Activated CD8-positive, alpha-beta memory T cell treated with anti-CD3 and anti-CD28 coated beads for 24 hours (primary cell): ENCODE results near the gene MGST2.

ENCODE experiments used
- DNase-seq: peaks from one replicate; pipeline ENCODE4 v3.0.0-alpha.2; 2020

The MGST2 gene

GRCh38 chr4:139712882-139713281 lies 47.3 kb downstream of the MGST2 start:
- no peak for DNase-seq

- DNase-seq: no peak
Measured at GRCh38 chr4:139715746-139716391, 50.2 kb downstream of the MGST2 start.

- no peak for DNase-seq
Measured at GRCh38 chr4:139718358-139718757, 52.7 kb downstream of the MGST2 start.

- no peak for DNase-seq
Measured at GRCh38 chr4:139718833-139719232, 53.2 kb downstream of the MGST2 start.

- DNase-seq: no peak
Measured at GRCh38 chr4:139719381-139720101, 53.9 kb downstream of the MGST2 start.

GRCh38 chr4:139720806-139721205 lies 55.2 kb downstream of the MGST2 start:
- no peak for DNase-seq

- no peak for DNase-seq
Measured at GRCh38 chr4:139721789-139722188, 56.2 kb downstream of the MGST2 start.

GRCh38 chr4:139725236-139725635 lies 59.6 kb downstream of the MGST2 start:
- no peak for DNase-seq

GRCh38 chr4:139726615-139727014 lies 61.0 kb downstream of the MGST2 start:
- no peak for DNase-seq

- DNase-seq: no peak
Measured at GRCh38 chr4:139728146-139728545, 62.5 kb downstream of the MGST2 start.

- DNase-seq: no peak
Measured at GRCh38 chr4:139728840-139729239, 63.2 kb downstream of the MGST2 start.

GRCh38 chr4:139732991-139733570 lies 67.5 kb downstream of the MGST2 start:
- DNase-seq: no peak

GRCh38 chr4:139734201-139734874 lies 68.7 kb downstream of the MGST2 start:
- DNase-seq: no peak

GRCh38 chr4:139734875-139735380 lies 69.3 kb downstream of the MGST2 start:
- peak; percentile 81 for DNase-seq

GRCh38 chr4:139735381-139736273 lies 70.0 kb downstream of the MGST2 start:
- peak; percentile 68 for DNase-seq

- no peak for DNase-seq
Measured at GRCh38 chr4:139736274-139736660, 70.6 kb downstream of the MGST2 start.

- DNase-seq: no peak
Measured at GRCh38 chr4:139736661-139737060, 71.0 kb downstream of the MGST2 start.

GRCh38 chr4:139738846-139739613 lies 73.4 kb downstream of the MGST2 start:
- no peak for DNase-seq

GRCh38 chr4:139740121-139740520 lies 74.5 kb downstream of the MGST2 start:
- DNase-seq: no peak

GRCh38 chr4:139740531-139741041 lies 75.0 kb downstream of the MGST2 start:
- DNase-seq: no peak

GRCh38 chr4:139743027-139743426 lies 77.4 kb downstream of the MGST2 start:
- no peak for DNase-seq
